ENCODE results near the gene PLEKHH3.

DNA sequence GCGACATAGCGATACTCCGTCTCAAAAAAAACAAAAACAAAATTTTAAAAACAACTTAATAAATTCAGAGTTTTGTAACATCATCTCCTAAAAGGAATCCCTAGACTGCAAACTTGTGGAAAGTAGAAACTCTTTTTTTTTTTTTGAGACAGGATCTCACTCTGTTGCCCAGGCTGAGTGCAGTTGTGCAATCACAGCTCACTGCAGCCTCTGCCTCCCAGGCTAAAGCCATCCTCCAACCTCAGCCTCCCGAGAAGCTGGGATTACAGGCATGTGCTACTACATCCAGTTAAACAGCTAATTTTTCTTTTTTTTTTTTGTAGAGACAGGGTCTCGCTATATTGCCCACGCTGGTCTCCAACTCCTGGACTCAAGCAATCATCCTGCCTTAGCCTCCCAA is 48.3 kb upstream of the PLEKHH3 start:
- TF ChIP-seq, protein P1, sequence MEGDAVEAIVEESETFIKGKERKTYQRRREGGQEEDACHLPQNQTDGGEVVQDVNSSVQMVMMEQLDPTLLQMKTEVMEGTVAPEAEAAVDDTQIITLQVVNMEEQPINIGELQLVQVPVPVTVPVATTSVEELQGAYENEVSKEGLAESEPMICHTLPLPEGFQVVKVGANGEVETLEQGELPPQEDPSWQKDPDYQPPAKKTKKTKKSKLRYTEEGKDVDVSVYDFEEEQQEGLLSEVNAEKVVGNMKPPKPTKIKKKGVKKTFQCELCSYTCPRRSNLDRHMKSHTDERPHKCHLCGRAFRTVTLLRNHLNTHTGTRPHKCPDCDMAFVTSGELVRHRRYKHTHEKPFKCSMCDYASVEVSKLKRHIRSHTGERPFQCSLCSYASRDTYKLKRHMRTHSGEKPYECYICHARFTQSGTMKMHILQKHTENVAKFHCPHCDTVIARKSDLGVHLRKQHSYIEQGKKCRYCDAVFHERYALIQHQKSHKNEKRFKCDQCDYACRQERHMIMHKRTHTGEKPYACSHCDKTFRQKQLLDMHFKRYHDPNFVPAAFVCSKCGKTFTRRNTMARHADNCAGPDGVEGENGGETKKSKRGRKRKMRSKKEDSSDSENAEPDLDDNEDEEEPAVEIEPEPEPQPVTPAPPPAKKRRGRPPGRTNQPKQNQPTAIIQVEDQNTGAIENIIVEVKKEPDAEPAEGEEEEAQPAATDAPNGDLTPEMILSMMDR (IDR thresholded peaks at IDR 0.05): no peak
- TF ChIP-seq POLR2A (IDR thresholded peaks at IDR 0.05): no peak
